HG02884 (cell line): ENCODE results near the gene P2RX3.
A peak's percentile ranks its signal among the peaks of the same experiment; 100 is the strongest.

Source experiments
- ATAC-seq: cut with Tn5 transposase; IDR thresholded peaks from one replicate; pipeline ENCODE4 v1.9.1; 2021; ENCODE audit warnings: mild to moderate bottlenecking, moderate library complexity; ENCODE audit not compliant: unreplicated experiment

Gene P2RX3

GRCh38 chr11:57309106-57310059 lies 28.8 kb upstream of the P2RX3 start:
- no peak for ATAC-seq

- ATAC-seq = no peak
Observed at GRCh38 chr11:57310091-57310490, 28.1 kb upstream of the P2RX3 start.

GRCh38 chr11:57310630-57311086 lies 27.5 kb upstream of the P2RX3 start:
- no peak for ATAC-seq

- peak; percentile 98 for ATAC-seq
Observed at GRCh38 chr11:57311109-57311936, 26.8 kb upstream of the P2RX3 start.

GRCh38 chr11:57312511-57313021 lies 25.6 kb upstream of the P2RX3 start:
- ATAC-seq = no peak

GRCh38 chr11:57313071-57313787 lies 24.9 kb upstream of the P2RX3 start:
- no peak for ATAC-seq

- no peak for ATAC-seq
Observed at GRCh38 chr11:57313788-57314135, 24.4 kb upstream of the P2RX3 start.

GRCh38 chr11:57314221-57314973 lies 23.8 kb upstream of the P2RX3 start:
- no peak for ATAC-seq

GRCh38 chr11:57315491-57315890 lies 22.7 kb upstream of the P2RX3 start:
- ATAC-seq = no peak

- no peak for ATAC-seq
Observed at GRCh38 chr11:57316017-57316416, 22.1 kb upstream of the P2RX3 start.

GRCh38 chr11:57318178-57318577 lies 20.0 kb upstream of the P2RX3 start:
- ATAC-seq = no peak

GRCh38 chr11:57320067-57320718 lies 18.0 kb upstream of the P2RX3 start:
- no peak for ATAC-seq

GRCh38 chr11:57320719-57321387 lies 17.3 kb upstream of the P2RX3 start:
- no peak for ATAC-seq

- ATAC-seq = no peak
Observed at GRCh38 chr11:57321388-57322255, 16.5 kb upstream of the P2RX3 start.

GRCh38 chr11:57322256-57323166 lies 15.6 kb upstream of the P2RX3 start:
- no peak for ATAC-seq

GRCh38 chr11:57323167-57323854 lies 14.8 kb upstream of the P2RX3 start:
- ATAC-seq = no peak

GRCh38 chr11:57323855-57324153 lies 14.3 kb upstream of the P2RX3 start:
- no peak for ATAC-seq
